Hippocampal formation (tissue), 2 donors: ENCODE measurements around the gene RARRES2.
"Not testable (repeated sequence)": the region's sequence is repeated elsewhere in the genome, so short reads cannot be mapped to it uniquely, and the experiment has no call there.

ENCODE experiments used
- DNase-seq, 2 donors: peaks; one replicate each; lab custom pipeline; 2025; lab: John Stamatoyannopoulos, UW

The RARRES2 gene

DNA sequence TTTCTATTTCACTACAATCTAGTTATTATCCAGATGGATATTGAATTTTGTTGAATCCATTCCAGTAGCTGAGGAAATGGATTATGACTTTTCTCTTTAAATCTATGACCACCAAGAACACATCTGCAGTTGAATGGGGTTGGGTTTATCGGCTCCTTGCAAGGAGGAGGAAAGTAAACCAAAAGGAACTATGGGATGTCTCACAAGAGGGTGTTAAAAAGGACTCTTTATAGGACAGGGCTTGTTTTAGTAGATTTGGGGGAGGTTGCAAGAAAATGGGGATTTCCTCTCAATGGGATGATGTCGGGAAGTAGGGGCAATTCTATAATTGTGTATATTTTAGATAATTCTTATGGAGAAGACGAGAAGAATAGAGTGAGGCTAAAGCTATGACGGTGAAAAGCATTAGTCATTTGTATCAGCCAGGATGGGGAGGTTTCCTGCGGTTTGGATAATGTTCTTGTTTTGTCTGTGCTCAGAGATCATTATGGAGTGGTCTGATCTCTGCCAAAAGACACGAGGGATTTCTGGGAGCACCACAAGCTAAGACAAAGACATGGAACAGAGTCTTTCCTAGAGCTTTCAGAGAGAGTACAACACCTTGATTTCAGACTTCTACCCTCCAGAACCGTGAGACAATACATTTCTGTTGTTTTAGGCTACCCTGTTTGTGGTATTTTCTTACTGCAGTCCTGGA lies 23.5 kb downstream of the RARRES2 start:
- DNase-seq: no peak

DNA sequence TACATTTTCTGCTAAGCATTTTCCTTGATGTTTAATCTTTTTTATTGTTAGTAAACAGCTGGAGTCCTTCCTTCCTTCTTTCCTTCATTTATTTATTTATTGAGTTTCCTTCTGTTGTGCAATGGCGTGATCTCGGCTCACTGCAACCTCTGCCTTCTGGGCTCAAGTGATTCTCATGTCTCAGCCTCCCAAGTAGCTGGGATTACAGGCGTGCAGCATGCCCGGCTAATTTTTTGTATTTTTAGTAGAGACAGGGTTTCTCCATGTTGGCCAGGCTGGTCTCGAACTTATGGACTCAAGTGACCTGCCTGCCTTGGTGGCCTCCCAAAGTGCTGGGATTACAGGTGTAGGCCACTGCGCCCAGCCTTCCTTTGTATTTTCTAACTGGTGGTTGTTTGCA lies 24.4 kb downstream of the RARRES2 start:
- not testable (repeated sequence) for DNase-seq

DNA sequence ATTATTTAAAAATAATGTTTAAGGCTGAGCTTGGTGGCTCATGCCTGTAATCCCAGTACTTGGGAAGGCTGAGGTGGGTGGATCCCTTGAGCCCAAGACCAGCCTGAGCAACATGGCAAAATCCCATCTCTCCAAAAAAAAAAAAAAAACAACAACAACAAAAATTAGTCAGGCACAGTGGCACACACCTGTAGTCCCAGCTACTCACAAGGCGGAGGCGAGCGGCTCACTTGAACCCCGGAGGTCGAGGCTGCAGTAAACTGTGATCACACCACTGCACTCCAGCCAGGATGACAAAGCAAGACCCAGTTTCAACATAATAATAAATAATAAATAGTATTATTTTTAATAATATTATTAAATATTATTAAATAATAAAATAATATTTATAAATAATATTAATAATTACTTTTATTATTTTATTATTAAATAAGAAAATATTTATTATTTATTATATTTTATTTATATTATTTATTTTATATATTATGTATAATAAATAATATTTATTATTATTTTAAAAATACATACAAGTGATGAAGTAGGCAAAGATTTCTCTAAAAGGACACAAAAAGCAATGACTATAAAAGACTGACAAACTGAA lies 26.7 kb downstream of the RARRES2 start:
- no peak for DNase-seq

DNA sequence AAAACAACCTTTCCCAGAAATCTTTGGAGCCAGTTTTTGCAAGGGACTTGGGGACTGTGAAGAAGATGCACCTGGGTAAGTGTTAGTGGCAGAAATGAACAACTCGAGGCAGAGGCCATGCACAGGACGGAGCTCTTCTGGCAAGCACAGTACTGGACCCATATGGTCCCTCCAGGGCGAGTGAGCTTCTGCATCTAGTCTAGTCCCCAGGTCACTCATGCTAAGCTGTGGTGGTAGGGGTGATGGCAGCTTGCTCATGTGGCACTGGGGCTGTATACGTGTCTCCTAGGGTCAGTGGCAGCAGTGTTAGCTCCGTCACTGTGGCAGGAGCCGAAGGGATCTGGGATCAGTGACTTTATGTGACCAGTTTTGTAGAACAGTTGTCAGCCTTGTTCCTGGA lies 27.6 kb downstream of the RARRES2 start:
- no peak for DNase-seq

DNA sequence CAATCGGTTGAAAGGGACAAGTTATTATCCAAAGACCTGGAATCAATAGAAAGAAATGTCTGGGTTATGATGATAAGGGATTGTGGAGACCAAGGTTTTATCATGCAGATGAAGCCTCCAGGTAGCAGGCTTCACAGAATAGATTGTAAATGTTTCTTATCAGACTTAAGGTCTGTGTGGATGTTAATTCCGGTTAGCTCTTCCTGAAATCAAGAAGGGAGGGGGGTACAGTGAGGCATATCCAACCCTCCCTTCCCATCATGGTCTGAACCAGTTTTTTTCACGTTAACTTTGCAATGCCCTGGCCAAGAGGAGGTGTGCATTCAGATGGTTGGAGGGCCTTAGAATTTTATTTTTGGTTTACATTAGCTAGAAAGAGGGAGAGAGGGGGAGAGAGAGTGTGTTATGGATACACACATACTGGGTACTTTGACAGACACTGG lies 28.0 kb downstream of the RARRES2 start:
- DNase-seq: no peak

DNA sequence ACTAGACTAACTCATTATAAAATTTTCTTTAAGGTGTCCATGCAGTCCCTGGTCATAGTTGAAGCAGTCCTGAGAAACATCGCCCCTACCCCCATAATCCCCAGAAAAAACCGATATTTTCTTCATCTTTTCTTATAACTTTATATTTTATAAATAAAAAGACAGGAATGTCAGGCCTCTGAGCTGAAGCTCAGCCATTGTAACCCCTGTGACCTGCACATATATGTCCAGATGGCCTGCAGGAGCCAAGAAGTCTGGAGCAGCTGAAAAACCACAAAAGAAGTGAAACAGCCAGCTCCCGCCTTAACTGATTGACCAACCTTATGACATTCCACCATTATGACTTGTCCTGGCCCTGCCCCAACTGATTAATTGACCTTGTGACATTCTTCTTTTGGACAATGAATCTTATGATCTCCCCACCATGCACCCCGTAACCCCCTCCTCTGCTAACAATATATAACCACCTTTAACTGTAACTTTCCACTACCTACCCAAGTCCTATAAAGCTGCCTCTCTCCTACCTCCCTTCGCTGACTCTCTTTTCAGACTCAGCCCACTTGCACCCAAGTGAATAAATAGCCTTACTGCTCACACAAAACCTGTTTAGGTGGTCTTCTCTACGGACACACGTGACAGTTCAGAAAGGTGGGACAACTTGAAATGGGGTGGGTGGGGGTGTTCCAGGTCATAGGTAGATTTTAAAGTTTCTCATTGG lies 28.6 kb downstream of the RARRES2 start:
- not testable (repeated sequence) for DNase-seq

DNA sequence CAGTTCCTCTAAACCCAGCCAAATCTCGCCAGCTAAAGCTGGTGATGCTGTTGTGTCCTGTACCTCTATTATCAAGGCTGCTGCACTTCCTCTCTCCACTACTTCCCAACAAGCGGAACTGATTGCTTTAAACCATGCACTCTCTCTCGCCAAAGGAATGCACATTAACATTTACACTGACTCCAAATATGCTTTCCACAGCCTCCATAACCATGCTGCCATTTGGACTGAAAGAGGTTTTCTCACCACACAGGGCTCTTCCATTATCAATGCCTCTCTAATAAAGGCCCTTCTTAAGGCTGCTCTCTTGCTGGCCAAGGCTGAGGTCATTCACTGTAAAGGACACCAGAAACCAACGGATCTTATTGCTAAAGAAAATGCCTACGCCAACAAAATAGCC lies 29.7 kb downstream of the RARRES2 start:
- DNase-seq: no peak

DNA sequence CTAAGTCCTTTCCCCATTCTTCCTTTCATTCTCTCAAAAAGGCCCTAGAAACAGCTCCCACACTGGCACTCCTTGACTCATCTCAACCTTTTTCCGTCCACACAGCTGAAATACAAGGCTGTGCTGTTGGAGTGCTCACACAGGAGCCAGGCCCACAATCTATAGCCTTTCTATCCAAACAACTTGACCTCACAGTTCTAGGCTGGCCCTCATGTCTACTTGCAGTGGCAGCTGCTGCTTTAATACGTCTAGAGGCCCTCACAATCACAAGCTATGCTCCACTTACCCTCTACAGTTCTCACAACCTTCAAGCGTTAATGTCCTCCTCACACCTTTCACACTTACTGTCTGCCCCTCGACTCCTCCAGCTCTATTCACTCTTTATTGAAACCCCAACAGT lies 30.3 kb downstream of the RARRES2 start:
- no peak for DNase-seq

DNA sequence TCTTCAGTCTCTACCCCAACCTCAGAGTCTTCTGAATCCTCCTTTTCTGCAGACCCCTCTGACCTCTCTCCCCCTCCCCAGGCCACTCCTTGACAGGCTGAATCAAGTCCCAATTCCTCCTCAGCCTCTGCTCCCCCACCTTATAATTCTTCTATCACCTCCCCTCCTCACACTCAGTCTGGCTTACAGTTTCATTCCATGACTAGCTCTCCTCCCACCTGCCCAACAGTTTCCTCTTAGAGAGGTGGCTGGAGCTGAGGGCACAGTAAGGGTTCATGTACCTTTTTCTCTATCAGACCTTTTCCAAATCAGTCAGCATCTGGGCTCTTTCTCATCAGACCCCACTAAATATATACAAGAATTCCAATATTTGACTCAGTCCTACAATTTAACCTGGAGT lies 32.9 kb downstream of the RARRES2 start:
- no peak for DNase-seq

DNA sequence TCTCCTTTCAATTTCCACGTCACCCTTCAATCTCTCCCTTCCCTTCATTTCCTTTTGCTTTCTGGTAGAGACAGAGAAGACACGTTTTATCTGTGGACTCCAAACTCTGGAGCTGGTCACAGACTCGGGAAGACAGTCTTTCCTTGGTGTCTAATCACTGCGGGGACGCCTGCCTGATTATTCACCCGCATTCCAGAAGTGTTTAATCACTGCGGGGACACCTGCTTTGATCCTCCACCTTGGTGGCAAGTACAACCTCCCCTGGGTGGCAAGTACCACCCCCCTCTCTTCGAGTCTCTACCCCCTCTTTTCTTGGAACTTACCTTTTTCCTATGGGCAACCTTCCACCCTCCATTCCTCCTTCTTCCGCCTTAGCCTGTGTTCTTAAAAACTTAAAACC lies 33.5 kb downstream of the RARRES2 start:
- no peak for DNase-seq

DNA sequence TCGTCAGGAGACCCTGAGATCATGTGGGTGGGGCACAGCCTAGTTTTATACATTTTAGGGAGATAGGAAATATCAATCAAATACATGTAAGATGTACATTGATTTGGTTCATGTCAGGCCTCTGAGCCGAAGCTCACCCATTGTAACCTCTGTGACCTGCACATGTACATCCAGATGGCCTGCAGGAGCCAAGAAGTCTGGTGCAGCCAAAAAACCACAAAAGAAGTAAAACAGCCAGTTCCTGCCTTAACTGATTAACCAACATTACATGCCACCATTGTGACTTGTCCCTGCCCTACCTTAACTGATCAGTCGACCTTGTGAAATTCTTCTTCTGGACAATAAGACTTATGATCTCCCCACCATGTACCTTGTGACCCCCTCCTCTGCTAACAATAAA lies 34.3 kb downstream of the RARRES2 start:
- no peak for DNase-seq

DNA sequence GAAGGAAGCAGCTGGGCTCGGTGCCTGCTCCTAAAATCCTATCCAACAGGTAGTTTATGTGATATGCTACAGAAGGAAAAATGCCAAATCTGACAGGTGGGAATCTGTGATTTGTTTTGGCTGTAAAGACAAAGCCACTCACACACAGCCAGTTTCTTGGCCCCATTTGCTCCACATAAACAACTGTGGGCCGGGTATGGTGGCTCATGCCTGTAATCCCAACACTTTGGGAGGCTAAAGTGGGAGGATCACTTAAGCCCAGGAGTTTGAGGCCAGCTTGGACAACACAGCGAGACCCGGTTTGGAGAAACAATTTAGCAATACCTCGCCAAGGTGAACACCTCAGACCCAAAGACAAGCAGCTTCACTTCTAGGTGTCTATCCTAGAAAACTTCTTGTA lies 35.1 kb downstream of the RARRES2 start:
- not testable (repeated sequence) for DNase-seq

DNA sequence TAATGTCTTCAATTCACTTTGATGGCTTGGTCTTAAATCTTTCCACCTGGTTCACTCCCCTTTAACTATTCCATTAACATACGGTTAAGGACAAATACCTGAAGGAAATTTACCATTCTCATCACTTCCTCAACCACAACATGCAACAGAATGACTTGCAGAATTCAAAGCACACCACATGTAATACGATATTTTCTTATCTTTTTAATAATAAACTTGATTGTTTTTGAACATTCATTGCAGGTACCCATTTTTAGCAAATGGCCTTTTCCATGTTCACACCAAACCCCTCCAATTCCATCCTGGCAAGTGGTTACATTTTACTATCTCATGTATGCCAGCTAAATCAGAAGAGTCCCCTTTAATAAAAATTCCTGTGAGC lies 35.5 kb downstream of the RARRES2 start:
- DNase-seq: not testable (repeated sequence)

DNA sequence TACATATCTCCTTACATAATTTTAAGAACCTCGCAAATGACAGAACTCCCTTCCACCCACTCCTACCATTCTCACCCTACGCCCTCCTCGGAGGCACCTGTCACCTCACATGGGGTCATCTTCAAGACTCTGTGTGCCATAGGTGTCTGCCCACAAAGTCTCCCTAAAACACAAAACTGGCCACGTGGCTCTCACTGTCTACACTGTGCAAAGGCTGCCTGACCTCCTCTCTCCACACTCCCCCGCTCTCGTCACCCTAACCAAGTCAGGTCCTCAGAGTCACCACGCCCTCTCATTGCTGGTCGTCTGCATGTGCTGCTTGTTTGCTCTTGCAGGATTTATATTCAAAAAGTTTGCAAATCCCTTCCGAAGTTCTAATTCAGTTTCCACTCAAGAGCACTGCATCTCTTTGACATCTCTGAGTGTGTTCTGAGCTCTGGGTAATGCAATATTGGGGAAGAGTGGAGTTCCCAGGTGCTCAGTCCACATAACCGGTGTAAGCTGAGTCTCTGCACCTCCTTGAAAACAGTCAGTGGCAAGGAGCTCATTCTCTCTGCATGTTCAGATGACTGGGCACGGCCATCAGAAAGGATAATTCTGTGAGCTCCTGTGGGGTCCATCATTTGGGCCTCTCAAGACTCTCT lies 36.0 kb downstream of the RARRES2 start:
- not testable (repeated sequence) for DNase-seq

DNA sequence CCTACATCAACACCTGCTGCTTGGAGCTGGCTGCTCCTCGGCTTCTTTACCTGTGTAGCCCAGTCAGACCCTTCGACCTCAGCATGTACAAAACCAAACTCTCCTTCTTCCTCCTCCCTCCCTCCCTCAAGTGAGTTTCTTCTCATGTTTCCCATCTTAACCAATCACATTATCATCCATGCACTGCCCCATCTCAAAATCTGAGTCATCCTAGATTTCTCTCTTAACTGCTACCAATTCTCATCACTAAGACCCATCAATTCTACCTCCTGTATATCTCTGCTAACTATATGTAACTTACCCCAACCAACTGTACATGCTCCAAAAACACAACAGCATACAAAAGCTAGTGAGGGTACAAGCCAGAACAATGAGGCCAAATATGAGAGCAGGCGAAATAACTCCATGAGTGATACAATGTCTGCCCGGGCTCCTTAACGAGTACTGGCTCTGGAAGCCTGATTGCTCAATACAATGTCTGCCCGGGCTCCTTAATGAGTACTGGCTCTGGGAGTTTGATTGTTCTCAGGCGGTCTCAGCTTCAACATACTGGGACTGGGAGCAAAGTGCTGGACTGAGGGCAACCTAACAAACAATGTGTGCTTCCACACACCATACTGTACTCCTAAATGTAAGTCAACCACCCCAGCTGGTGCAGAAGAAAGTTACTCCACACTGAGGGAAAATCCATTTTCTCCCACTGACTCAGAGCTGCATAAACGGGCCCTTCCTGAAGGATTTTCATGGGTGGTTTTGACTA lies 36.8 kb downstream of the RARRES2 start:
- DNase-seq: not testable (repeated sequence)

DNA sequence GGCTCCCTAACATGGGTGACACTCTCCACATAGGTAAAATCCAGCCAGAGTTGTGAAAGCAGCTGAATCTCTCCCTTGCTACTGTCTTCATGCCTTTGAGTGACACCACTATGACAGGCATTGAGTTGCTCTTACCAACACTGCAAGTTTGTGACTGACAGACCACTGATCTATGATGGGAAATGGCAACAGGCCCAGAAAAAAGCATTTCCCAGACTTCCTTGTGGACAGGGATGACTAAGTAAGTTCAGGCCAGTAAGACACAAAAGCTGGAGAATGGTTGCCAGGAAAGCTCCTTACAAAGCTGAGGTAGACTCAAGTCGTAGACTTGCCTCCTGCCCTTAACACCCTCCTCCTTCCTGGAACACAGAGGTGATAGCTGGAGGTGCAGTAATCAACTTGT lies 38.5 kb downstream of the RARRES2 start:
- not testable (repeated sequence) for DNase-seq

DNA sequence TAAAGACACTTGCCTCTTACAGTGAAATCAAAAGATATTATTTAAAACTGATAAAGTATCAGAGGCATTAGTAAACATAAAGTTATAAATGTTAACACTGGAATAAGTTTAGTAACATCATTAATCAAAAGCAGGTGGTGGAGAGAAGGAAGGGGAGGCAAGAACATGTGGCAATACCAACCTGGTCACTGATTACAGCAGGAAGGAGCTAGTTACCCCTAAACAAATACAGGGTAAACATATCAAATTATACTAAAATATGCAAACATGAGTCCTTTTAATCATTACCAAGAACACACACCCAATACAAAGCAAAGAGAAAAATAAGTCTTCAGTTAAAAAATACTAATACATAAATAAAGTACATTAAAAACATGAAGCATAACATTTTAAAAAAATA lies 43.5 kb downstream of the RARRES2 start:
- DNase-seq: not testable (repeated sequence)

DNA sequence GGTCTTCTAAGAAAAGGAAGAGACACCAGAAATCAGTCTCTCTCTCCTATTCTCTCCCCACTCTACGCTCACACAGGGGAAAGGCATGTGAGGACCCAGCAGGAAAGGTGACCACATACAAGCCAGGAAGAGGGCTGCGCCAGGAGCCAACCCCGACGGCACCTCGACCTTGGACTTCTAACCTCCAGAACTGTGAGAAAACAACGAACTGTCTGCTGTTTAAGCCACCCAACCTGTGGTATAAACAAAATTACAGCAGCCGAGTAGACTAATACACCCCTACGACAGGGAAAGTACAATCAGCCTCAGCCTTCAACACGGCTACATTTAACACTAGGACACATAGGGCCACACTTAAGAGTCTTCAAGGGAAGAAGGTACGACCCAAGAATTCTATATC lies 44.6 kb downstream of the RARRES2 start:
- not testable (repeated sequence) for DNase-seq

DNA sequence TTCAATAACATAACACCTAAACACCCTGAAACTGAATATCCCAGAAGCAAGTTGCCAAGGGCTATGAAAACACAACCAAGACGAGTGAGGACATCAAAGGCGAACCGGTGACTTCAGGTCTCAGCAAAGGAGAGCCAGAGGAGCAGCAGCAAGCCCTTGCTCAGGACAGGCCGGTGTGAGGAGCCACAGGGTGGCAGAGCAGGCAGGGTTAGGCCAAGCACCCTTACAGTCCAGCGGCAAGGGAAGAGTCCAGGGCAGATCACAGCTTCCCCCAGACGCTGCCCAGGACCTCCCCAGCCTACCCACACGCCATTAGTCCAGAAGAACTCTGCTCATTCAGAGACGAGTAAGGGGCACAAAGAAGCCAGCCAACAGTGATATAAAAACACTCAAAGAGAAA lies 45.8 kb downstream of the RARRES2 start:
- not testable (repeated sequence) for DNase-seq

DNA sequence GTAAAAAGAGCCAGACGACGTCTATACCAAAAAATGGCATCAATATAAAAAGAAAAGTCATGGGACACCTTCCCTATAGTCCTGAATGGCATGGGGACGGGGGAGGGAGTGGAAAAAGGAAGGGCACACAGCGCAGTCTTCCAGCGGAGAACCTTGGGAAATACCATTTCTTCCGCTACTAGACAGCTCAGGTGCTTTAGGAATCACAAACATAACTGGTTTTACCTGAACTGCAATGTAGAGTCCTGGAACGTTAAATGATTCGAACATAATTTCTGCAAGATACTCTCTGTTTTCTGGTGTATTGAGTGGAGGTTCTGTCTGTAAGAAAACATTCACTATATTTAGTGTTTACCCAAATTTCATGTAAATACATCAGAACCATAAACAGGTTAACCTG lies 46.4 kb downstream of the RARRES2 start:
- not testable (repeated sequence) for DNase-seq

DNA sequence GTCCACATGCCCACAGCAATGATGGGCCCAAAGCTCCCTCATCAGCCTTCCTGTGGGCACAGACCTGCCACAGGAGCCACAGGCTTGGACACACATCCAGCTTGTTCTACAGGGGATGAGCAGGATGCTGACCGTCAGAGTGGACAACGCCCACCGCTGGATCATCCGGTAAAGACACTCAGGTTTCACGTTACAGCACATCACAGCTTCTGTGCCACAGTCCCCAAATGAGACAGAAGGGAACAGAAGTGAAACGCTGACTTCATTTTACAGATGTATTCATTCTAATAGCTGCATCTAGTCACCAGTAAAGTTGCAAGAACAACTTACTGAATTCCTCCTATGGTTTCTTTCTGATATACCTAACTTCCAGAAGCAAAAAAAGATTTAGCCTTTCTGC lies 51.1 kb downstream of the RARRES2 start:
- not testable (repeated sequence) for DNase-seq

DNA sequence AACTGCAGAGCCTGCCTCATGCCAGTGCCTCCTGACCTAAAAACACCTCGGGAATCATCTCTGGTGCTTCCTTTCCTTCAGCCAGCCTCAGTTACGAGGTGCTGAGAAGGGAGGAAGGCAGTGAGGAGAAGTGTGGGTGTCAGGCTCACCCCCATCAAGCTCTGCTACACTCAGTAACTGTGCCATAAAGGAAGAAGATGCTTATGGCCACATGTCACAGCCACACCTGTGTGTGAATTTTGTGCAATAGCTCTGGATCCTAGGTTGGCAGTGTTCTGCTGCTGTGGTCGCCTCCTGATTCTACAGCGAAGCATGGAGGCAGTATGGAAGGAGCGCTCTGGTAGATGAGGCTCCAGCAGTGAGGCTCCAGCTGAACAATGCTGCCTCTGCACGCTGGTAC lies 52.6 kb downstream of the RARRES2 start:
- DNase-seq: not testable (repeated sequence)
